ENCODE results near the gene CITED2.
A peak's percentile ranks its signal among the peaks of the same experiment; 100 is the strongest.

The CITED2 gene

GRCh38 chr6:139372326-139373153 is 1.9 kb downstream of the CITED2 start:
- TF ChIP-seq CTCF (IDR thresholded peaks at IDR 0.05; ENCODE audit: low read depth, low read length, missing control alignments), result no peak
- in situ Hi-C loops (cut with HindIII; ENCODE audit: low sequenced_read_pairs), result loop anchor here (10.0 kb wide), 1 partner anchor 682 kb away; no protein-coding TSS in a partner anchor
- peak overlapping the region; percentile 85 for H3K4me3 ChIP-seq (ENCODE audit: low read depth, low read length)
- no peak for DNase-seq (ENCODE audit: low read depth)

DNA sequence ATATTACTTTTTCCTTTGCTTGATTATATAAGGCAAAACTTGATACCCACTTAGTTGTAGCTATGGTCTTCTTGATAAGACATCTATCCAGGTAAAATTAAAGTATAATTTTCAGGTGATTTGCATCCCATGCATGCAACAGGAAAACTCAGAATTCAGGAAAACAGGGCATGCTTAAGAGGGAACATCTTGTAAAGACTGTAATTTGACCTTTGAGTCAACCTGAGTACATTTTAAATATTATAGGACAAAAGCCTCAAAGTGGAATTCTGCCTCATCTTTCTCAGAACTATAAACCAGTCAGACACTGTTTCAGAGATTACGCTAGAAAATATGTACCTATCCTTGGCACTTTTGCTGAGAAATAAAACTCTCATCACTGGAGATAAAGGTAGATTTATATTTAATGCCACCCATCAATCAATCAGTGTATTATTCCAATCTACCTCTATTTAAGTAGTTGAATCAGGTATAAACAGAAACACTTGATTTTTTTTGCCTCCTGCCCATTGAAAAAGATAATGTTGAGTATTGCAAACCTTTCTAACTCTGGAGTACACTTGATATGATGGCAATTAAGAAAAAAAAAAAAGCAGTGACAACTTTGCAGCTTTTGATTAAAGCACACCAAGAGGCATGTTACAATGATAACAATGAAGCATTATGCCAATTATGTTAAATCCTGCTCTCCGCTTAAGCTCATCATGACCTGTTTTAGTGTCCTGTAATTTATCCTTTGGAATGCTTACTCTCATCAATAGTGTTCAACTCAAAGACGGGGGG is 2.8 kb downstream of the CITED2 start:
- TF ChIP-seq CTCF (IDR thresholded peaks at IDR 0.05; ENCODE audit: low read depth, low read length, missing control alignments), result no peak
- H3K4me3 ChIP-seq (ENCODE audit: low read depth, low read length), result peak overlapping the region; percentile 85
- no peak for DNase-seq (ENCODE audit: low read depth)
- in situ Hi-C loops (cut with HindIII; ENCODE audit: low sequenced_read_pairs), result loop anchor here (10.0 kb wide), 1 partner anchor 683 kb away; no protein-coding TSS in a partner anchor

- no peak for DNase-seq (ENCODE audit: low read depth)
- in situ Hi-C loops (cut with HindIII; ENCODE audit: low sequenced_read_pairs), result loop anchor here (10.0 kb wide), 1 partner anchor 684 kb away; no protein-coding TSS in a partner anchor
- peak overlapping the region; percentile 85 for H3K4me3 ChIP-seq (ENCODE audit: low read depth, low read length)
- no peak for TF ChIP-seq CTCF (IDR thresholded peaks at IDR 0.05; ENCODE audit: low read depth, low read length, missing control alignments)
These were observed 3.5 kb downstream of the CITED2 start for GRCh38 chr6:139370999-139371345.

- no peak for TF ChIP-seq CTCF (IDR thresholded peaks at IDR 0.05; ENCODE audit: low read depth, low read length, missing control alignments)
- in situ Hi-C loops (cut with HindIII; ENCODE audit: low sequenced_read_pairs), result loop anchor here (10.0 kb wide), 1 partner anchor 684 kb away; no protein-coding TSS in a partner anchor
- no peak overlapping the region for H3K4me3 ChIP-seq (ENCODE audit: low read depth, low read length)
- no peak for DNase-seq (ENCODE audit: low read depth)
These were observed 4.0 kb downstream of the CITED2 start for GRCh38 chr6:139370283-139370998.

GRCh38 chr6:139369568-139370282 is 4.7 kb downstream of the CITED2 start:
- no peak overlapping the region for H3K4me3 ChIP-seq (ENCODE audit: low read depth, low read length)
- in situ Hi-C loops (cut with HindIII; ENCODE audit: low sequenced_read_pairs), result loop anchor here (10.0 kb wide), 1 partner anchor 685 kb away; no protein-coding TSS in a partner anchor
- no peak for DNase-seq (ENCODE audit: low read depth)
- peak; percentile 54 for TF ChIP-seq CTCF (IDR thresholded peaks at IDR 0.05; ENCODE audit: low read depth, low read length, missing control alignments)
